Heart left ventricle (tissue), 13 donors: Measurements from ENCODE around the gene ERMARD.

ENCODE experiments used
- POLR2A ChIP-seq, 2 donors: fragments of 450-650 bp; IDR thresholded peaks; one replicate each; pipeline ENCODE4 v1.6.1; 2017; ENCODE audit warnings: antibody characterized with exemption in 2 of 2, mild to moderate bottlenecking in 2 of 2, moderate library complexity in 2 of 2
- TF ChIP-seq, protein P1 (sequence below), 12 donors: fragments of 200-600 bp; sonication (generic) in 4 of 12; IDR thresholded peaks; one replicate each; pipeline versions ENCODE4 v1.5.0 to v1.8.0; 2018 to 2022; ENCODE audit warnings: antibody characterized with exemption in 12 of 12, mild to moderate bottlenecking in 5 of 12
- donor health status: ischemic (EF 13 %, LVEDD 7.1; RV severe dilation, severe dysfunction).
- donor health status: DM: no; HTN: yes; CAD: no.
- donor health status: DM: no; HTN: no; CAD: no.
- donor health status: ischemic (EF 25% LVEDD 6.9; RV normal size, moderate dysfunction).
- donor health status: ischemic (EF 25% LVEDD 5.7; RV mildly dilated, moderate dysfunction).
- donor health status: ischemic (EF 35%, LVEDD 5.7; RV mildly dilated, moderate dysfunction).
- donor health status: nonischemic (EF 11% LVEDD 7.7; RV severe dilation, severe dysfunction).
- donor health status: DM: yes; HTN: yes; CAD: no.
- donor health status: PGD.
- donor health status: ischemic (EF 29% LVEDD 5.4; RV normal size, mild dysfunction).
- donor health status: nonischemic (EF 23%, LVEDD 6.1; RV moderate dilation, normal function).

- TF ChIP-seq, protein P1, sequence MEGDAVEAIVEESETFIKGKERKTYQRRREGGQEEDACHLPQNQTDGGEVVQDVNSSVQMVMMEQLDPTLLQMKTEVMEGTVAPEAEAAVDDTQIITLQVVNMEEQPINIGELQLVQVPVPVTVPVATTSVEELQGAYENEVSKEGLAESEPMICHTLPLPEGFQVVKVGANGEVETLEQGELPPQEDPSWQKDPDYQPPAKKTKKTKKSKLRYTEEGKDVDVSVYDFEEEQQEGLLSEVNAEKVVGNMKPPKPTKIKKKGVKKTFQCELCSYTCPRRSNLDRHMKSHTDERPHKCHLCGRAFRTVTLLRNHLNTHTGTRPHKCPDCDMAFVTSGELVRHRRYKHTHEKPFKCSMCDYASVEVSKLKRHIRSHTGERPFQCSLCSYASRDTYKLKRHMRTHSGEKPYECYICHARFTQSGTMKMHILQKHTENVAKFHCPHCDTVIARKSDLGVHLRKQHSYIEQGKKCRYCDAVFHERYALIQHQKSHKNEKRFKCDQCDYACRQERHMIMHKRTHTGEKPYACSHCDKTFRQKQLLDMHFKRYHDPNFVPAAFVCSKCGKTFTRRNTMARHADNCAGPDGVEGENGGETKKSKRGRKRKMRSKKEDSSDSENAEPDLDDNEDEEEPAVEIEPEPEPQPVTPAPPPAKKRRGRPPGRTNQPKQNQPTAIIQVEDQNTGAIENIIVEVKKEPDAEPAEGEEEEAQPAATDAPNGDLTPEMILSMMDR (IDR thresholded peaks at IDR 0.05), result no peak
- no peak for TF ChIP-seq POLR2A (IDR thresholded peaks at IDR 0.05)
These were observed 31.5 kb downstream of the ERMARD start for GRCh38 chr6:169782966-169783365.
